Loucy (cell line): ENCODE results near the gene IL17B.

Source experiments
- CTCF ChIP-seq: fragments of 200-600 bp; sonication (generic); conservative IDR thresholded peaks from 2 replicates; pipeline ENCODE4 v1.5.1; 2014; ENCODE audit warnings: mild to moderate bottlenecking, antibody characterized with exemption, low read length
- EZH2phosphoT487 ChIP-seq: fragments of 200-600 bp; IDR thresholded peaks from 2 replicates; pipeline ENCODE4 v1.6.1; 2018; ENCODE audit warnings: antibody characterized with exemption, mild to moderate bottlenecking, moderate library complexity, borderline replicate concordance

GRCh38 chr5:149410071-149410470 is 31.0 kb upstream of the IL17B start:
- TF ChIP-seq CTCF = no peak
- no peak for TF ChIP-seq EZH2phosphoT487
